Stimulated activated naive CD4-positive, alpha-beta T cell treated with Interleukin-2 at 50 U/mL for 16 hours (primary cell): ENCODE data around the gene RAB36.

Experiments
- DNase-seq: peaks from one replicate; lab custom pipeline; 2025; lab: John Stamatoyannopoulos, UW

The RAB36 gene

DNA sequence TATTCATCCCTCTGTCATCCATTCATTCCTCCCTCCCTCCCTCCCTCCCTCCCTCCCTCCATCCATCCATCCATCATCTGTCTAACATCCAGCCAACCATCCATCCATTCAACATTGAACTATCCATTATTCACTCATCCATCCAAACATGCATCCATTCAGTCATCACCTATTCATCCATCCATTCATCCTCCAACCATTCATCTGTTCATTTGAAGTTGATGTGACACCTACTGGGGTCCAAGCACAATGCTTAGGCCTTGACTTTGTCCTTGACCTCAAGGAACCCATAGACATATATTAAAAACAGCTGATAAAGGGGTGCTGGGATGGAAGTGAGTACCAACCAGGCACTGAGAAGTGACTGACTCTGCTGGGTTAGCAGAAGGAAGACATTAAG is 61.6 kb downstream of the RAB36 start:
- DNase-seq = no peak

DNA sequence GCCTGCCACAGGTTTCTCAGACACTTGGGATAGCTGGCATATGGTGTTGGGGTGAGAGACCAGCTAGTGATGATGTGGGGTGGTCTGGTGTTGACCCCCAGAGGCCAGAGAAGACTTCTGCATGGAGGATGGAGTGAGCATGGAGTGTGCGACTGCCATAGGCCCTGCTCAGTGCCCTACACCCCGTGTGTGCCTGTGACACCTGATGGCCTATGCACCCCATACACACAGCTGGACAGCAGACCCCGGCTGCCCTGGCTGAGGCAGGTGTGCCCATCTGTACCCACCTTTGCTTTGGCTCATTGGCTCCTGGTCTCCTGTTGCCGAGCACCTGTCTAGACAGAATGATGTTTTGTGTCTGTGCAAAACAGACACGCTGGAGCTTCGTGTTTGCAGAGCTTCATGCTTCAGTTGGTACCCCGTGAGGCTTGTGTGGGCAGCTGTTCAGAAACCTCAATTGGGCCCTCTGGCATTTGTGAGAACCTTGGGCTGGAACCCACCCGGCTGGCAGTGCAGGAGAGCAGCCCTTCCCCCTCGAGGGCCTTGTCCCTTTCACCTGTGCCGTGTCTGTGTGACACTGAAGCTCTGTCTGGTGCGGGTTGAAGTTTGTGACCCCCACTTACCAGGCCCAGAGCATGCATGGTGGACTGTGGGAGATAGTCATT is 62.6 kb downstream of the RAB36 start:
- DNase-seq = no peak

DNA sequence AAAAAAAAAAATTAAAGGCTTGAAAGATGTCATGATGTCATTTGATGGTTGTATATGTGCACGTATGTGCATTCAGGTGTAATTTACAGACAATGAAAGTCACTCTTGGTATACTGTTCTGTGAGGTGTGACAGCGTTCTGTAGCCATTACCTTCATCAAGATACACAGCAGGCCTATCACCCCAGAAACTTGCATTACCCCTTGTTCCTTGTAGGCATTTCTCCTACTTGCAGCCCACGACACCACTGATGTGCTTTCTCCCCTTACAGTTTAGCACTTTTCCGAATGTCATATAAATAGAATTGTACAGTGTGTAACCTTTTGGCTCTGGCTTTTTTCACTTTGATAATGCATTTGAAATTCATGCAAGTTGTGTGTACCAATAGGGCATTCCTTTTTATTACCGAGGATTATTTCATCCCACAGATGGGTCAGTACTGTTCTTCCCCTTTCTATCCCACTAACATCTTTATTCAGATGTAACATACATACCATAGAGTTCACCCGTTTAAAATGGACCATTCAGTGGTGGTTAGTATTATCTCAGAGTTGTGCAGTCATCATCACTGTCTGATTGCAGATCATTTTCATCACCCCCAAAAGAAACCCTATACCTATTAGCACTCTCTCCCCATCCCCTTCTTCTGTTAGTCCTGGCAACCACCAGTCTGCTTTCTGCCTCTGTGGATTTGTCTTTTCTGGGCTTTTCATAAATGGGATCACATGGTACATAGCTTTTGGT is 65.3 kb downstream of the RAB36 start:
- DNase-seq = no peak

DNA sequence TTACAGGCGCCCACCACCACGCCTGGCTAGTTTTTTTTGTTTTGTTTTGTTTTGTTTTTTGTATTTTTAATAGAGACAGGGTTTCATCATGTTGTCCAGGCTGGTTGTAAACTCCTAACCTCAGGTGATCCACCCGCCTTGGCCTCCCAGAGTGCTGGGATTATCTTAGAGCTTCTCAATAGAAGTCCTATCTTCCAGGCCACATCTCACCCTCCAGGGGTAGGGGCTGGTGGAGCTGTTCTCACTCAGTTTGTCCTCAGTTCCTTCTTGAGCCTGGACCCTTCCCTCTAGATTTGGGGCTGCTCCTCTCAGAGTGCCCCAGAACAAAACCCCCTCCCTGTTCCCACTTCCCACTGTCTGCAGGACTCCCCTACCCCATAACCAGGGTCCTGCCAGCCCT is 66.3 kb downstream of the RAB36 start:
- no peak for DNase-seq

DNA sequence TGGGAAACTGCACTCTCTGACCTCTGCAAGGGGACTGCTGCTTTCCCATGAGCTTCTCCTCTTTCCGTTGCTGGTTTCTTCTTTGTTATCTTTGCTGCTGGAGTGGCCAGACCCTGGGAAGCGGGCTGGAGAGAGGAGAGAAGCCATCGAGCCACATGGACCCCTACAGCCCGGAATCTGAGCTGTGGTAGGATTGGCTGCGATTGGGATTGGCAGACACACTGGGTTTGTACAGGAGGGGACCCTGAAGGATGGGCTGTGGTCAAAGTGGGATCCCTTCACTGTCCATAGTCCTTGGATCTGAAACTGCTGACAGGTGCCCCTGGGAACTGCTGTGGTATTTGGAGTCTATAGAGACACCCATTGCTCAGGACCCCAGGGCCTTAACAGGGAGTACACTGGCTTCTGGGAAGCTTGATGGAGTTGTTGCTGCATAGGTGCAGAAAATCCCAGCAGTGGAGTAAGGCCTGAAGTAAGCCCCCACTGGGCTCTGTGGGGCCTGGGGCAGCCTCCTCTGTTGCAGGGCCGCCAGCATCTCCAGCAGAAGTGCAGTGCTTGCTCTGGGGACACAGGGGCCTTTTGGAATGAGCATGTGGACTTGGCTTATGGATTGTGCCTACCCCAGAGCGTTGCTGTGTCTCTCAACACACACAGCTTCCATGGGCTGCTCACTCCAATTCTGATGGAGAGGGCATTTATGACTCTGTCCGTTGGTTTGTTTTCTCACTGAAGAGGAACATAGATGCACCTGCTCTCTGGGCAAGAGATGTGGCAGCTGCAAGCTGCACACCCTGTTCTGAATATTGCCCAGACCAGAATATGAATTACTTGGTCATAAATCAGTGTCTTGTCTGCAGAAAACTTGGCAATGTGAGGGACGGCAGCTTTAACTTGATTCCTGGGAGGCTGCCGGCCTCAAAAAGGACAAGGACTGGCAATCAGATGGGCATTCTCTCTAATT is 67.1 kb downstream of the RAB36 start:
- no peak for DNase-seq

DNA sequence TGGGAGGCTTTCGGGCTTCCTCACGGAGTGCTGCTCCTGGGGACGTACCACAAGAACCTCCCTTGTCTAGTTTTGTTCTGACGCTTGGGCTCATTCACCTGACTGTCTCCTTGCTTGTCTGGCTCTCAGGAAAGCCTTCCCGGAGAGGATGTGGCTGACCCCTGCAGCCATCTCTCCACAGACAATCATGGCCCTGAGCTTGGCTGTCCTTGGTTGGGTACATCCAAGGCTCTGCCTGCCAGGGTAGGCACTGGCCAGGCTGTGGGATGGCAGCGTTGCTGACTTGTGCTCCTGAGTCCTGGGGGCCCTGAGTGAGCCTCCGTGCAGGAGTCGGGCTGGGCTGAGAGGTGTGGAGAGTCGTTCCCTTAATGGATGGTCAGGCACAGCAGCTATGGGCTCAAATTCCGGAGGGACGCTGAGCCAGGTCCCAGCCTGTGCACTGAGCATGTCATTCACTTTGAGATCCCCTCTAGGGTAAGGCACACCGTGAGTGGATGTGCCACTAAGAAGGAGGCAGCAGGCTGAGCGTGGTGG is 67.8 kb downstream of the RAB36 start:
- DNase-seq = no peak

DNA sequence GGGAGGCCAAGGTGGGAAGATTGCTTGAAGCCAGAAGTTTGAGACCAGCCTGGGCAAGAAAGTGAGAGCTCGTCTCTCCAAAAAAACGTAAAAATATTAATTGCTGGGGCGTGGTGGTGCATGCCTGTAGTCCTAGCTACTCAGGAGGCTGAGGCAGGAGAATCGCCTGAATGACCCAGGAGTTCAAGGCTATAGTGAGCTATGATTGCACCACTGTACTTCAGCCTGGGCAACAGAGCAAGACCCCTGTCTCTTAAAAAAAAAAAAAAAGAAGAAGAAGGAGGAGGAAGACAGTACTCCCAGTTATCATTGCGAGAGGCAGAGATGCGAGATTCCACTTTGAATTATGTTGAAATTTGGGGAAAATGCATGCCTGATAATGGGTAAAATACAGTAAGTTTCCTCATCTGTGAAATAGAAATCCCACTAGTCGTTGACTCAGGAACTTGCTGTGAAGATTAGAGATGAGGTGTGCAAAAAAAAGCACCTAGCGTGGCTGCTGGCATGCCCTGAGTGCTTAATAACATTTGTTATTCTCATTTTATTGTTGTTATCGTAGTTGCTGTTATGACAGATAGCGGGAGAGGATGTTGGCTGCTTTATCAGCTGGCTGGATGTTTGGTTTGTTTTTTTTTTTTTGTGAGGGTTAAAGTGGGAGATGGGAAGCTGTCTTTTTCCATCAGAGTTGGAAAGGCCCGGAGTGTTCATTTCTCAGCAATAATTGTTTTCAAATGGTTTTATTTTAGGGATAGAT is 68.5 kb downstream of the RAB36 start:
- no peak for DNase-seq
